Liver (tissue), 9 donors: ENCODE results near the gene SLC15A2. TPM values are rescaled to one million over a fixed set of nuclear protein-coding genes. Genes with fewer than 3 reads are reported as not detected.
"Not testable (repeated sequence)": the region's sequence is repeated elsewhere in the genome, so short reads cannot be mapped to it uniquely, and the experiment has no call there.

Experiments
- DNase-seq: peaks from one replicate; pipeline ENCODE4 v3.0.0-alpha.2; 2017; ENCODE audit warnings: low spot score
- H3K27ac ChIP-seq, 2 donors: one replicate each; pipeline ENCODE4 v1.7.0; 2013; ENCODE audit warnings: inconsistent platforms in 2 of 2, low read length in 2 of 2, control low read depth in 1 of 2, low read depth in 1 of 2, mild to moderate bottlenecking in 1 of 2
- H3K27me3 ChIP-seq, 4 donors: one replicate each; pipeline versions ENCODE4 v1.6.1 to v1.7.0; 2013; ENCODE audit warnings: low read length in 3 of 4, inconsistent platforms in 1 of 4, mild to moderate bottlenecking in 1 of 4, moderate library complexity in 1 of 4; ENCODE audit not compliant: control insufficient read depth in 4 of 4, insufficient read depth in 4 of 4
- H3K36me3 ChIP-seq, 4 donors: one replicate each; pipeline versions ENCODE4 v1.6.1 to v1.7.0; 2013; ENCODE audit warnings: low read length in 3 of 4, mild to moderate bottlenecking in 3 of 4, low read depth in 1 of 4, moderate library complexity in 1 of 4; ENCODE audit not compliant: control insufficient read depth in 4 of 4, insufficient read depth in 3 of 4
- H3K4me1 ChIP-seq, 4 donors: one replicate each; pipeline versions ENCODE4 v1.6.1 to v1.7.0; 2013; ENCODE audit warnings: low read length in 3 of 4, mild to moderate bottlenecking in 3 of 4, moderate library complexity in 1 of 4; ENCODE audit not compliant: control insufficient read depth in 4 of 4, insufficient read depth in 4 of 4
- H3K4me3 ChIP-seq, 3 donors: one replicate each; pipeline versions ENCODE4 v1.6.1 to v1.7.0; 2013; ENCODE audit warnings: low read length in 3 of 3, control low read depth in 1 of 3, low read depth in 1 of 3, mild to moderate bottlenecking in 1 of 3
- H3K9ac ChIP-seq, 2 donors: one replicate each; pipeline ENCODE4 v1.7.0; 2013; ENCODE audit warnings: low read length in 2 of 2, mild to moderate bottlenecking in 2 of 2, moderate library complexity in 2 of 2, control low read depth in 1 of 2, low read depth in 1 of 2
- H3K9me3 ChIP-seq, 4 donors: one replicate each; pipeline versions ENCODE4 v1.6.1 to v1.7.0; 2013; ENCODE audit warnings: low read length in 3 of 4; ENCODE audit not compliant: control insufficient read depth in 4 of 4
- CTCF ChIP-seq: fragments of 150-350 bp; IDR thresholded peaks from 2 replicates; pipeline ENCODE4 v1.5.1; 2017; ENCODE audit warnings: improper control_type of control experiment, low read depth, low read length; ENCODE audit not compliant: missing input control
- EGR1 ChIP-seq, 2 donors: IDR thresholded peaks; 2 replicates each; pipeline ENCODE4 v1.6.1; 2016 to 2018; ENCODE audit warnings: antibody characterized with exemption in 2 of 2, low read depth in 2 of 2
- FOXA1 ChIP-seq: IDR thresholded peaks from 2 replicates; pipeline ENCODE4 v1.6.1; 2016; ENCODE audit warnings: antibody characterized with exemption
- FOXA2 ChIP-seq: IDR thresholded peaks from 2 replicates; pipeline ENCODE4 v1.6.1; 2016; ENCODE audit warnings: antibody characterized with exemption
- GABPA ChIP-seq, 2 donors: IDR thresholded peaks in 1 of 2; conservative IDR thresholded peaks in 1 of 2; 2 replicates each; pipeline ENCODE4 v1.6.1; 2016; ENCODE audit warnings: antibody characterized with exemption in 2 of 2, mild to moderate bottlenecking in 1 of 2, moderate library complexity in 1 of 2
- HNF4A ChIP-seq, 2 donors: conservative IDR thresholded peaks; 2 replicates each; pipeline ENCODE4 v1.6.1; 2016; ENCODE audit warnings: antibody characterized with exemption in 2 of 2, mild to moderate bottlenecking in 2 of 2
- HNF4G ChIP-seq: IDR thresholded peaks from 2 replicates; pipeline ENCODE4 v1.6.1; 2016; ENCODE audit warnings: antibody characterized with exemption
- MAX ChIP-seq: IDR thresholded peaks from 2 replicates; pipeline ENCODE4 v1.6.1; 2016; ENCODE audit warnings: antibody characterized with exemption
- RAD21 ChIP-seq, 2 donors: IDR thresholded peaks; 2 replicates each; pipeline ENCODE4 v1.6.1; 2016; ENCODE audit warnings: antibody characterized with exemption in 2 of 2, mild to moderate bottlenecking in 2 of 2
- RXRA ChIP-seq, 2 donors: IDR thresholded peaks; 2 replicates each; pipeline ENCODE4 v1.6.1; 2017 to 2018; ENCODE audit warnings: antibody characterized with exemption in 2 of 2, mild to moderate bottlenecking in 1 of 2
- SP1 ChIP-seq: IDR thresholded peaks from 2 replicates; pipeline ENCODE4 v1.6.1; 2018; ENCODE audit warnings: antibody characterized with exemption, mild to moderate bottlenecking
- TAF1 ChIP-seq: conservative IDR thresholded peaks from 2 replicates; pipeline ENCODE4 v1.6.1; 2016; ENCODE audit warnings: antibody characterized with exemption, mild to moderate bottlenecking
- YY1 ChIP-seq: IDR thresholded peaks from 2 replicates; pipeline ENCODE4 v1.6.1; 2016; ENCODE audit warnings: antibody characterized with exemption, mild to moderate bottlenecking
- ZBTB33 ChIP-seq: IDR thresholded peaks from 2 replicates; pipeline ENCODE4 v1.6.1; 2016; ENCODE audit warnings: antibody characterized with exemption
- WGBS: extraction: QIAGEN DNeasy Blood & Tissue Kit; methylation state at CpG from one replicate; pipeline ENCODE4 v1.1.7; 2013; 5-methylcytosine and 5-hydroxymethylcytosine counted together
- polyA plus RNA-seq, 2 donors: library from polyadenylated mRNA; stranded (reverse) in 1 of 2; unstranded in 1 of 2; fragments of 200-250 nt in 1 of 2; fragments of >200 nt in 1 of 2; fragmentation: Nextera tagmentation in 1 of 2; extraction: Ambion mirVana in 1 of 2; gene quantifications; one replicate each; pipeline versions ENCODE4 v1.2.1 to v1.2.3, GENCODE V29; 2013 to 2015
- total RNA-seq, 2 donors: library from RNA; depleted of rRNA; stranded (reverse); fragments of >200 nt; gene quantifications; one replicate each; pipeline ENCODE4 v1.2.3, GENCODE V29; 2014
- donor health status: healthy.
- donor health status: healthy.
- donor health status: healthy.
- donor health status: healthy.
- donor health status: healthy.

The SLC15A2 gene
- total and polyA plus RNA-seq, 4 donors = 0.20 to 2.3 (median 0.56) TPM

- TF ChIP-seq CTCF (no peak), GABPA (IDR thresholded peaks at IDR 0.05 in 1 of 2, conservative IDR thresholded peaks at IDR 0.05 in 1 of 2) (no peak), RXRA (IDR thresholded peaks at IDR 0.05) (no peak), SP1 (no peak)
These were observed 32.2 kb downstream of the SLC15A2 start (continued) for GRCh38 chr3:121926380-121926779.

GRCh38 chr3:121938141-121938855 lies 44.1 kb downstream of the SLC15A2 start:
- 88% methylated on average over 29 of the region's 29 CpGs for WGBS
- H3K27ac ChIP-seq, H3K9ac ChIP-seq, H3K36me3 ChIP-seq, H3K27me3 ChIP-seq, H3K4me3 ChIP-seq, DNase-seq, H3K9me3 ChIP-seq, H3K4me1 ChIP-seq: not testable (repeated sequence)

GRCh38 chr3:121941592-121941991 lies 47.4 kb downstream of the SLC15A2 start:
- no peaks in the 10 kb centered on the region for H3K9me3 ChIP-seq
- 86% methylated on average over 1 of the region's 1 CpG for WGBS
- no peaks in the 10 kb centered on the region for H3K4me1 ChIP-seq
- H3K9ac ChIP-seq = no peak overlapping the region
- no peak overlapping the region for H3K27ac ChIP-seq
- H3K4me3 ChIP-seq = no peak overlapping the region
- TF ChIP-seq TAF1 = no peak
- TF ChIP-seq EGR1 (IDR thresholded peaks at IDR 0.05; ENCODE audit: low read depth in 2 of 2) = no peak
- no peak for TF ChIP-seq RAD21 (IDR thresholded peaks at IDR 0.05)
- TF ChIP-seq SP1 = no peak
- H3K36me3 ChIP-seq = peaks cover 0 to 2% (median 0%) of the 10 kb centered on the region in 4 donors
- no peaks in the 10 kb centered on the region for H3K27me3 ChIP-seq
- DNase-seq = no peak

- no peak for DNase-seq
- TF ChIP-seq MAX (no peak), YY1 (no peak), ZBTB33 (no peak), HNF4A (conservative IDR thresholded peaks at IDR 0.05) (no peak), EGR1 (IDR thresholded peaks at IDR 0.05; ENCODE audit: low read depth in 2 of 2) (no peak), HNF4G (no peak), FOXA1 (no peak), FOXA2 (no peak), SP1 (no peak), CTCF (no peak)
- H3K36me3 ChIP-seq = peaks cover 0 to 2% (median 0%) of the 10 kb centered on the region in 4 donors
- no peaks in the 10 kb centered on the region for H3K27me3 ChIP-seq
- no peak overlapping the region for H3K4me3 ChIP-seq
- H3K27ac ChIP-seq = no peak overlapping the region
- 83% methylated on average over 4 of the region's 4 CpGs for WGBS
- no peaks in the 10 kb centered on the region for H3K4me1 ChIP-seq
- H3K9me3 ChIP-seq = no peaks in the 10 kb centered on the region
- H3K9ac ChIP-seq = no peak overlapping the region
These were observed 48.0 kb downstream of the SLC15A2 start for GRCh38 chr3:121942116-121942786.
